Endothelial cell (in vitro differentiated cells): ENCODE data around the gene ERVMER34-1. TPM values are rescaled to one million over a fixed set of nuclear protein-coding genes. Genes with fewer than 3 reads are reported as not detected.

Experiments
- DNase-seq: peaks from one replicate; pipeline ENCODE4 v3.0.0; 2021; ENCODE audit warnings: low spot score
- H3K27ac Mint-ChIP-seq: one replicate; pipeline ENCODE4 v1.8.0; 2021; ENCODE audit warnings: mixed read lengths, inconsistent platforms; ENCODE audit not compliant: unreplicated experiment
- H3K27me3 Mint-ChIP-seq: one replicate; pipeline ENCODE4 v1.8.0; 2021; ENCODE audit warnings: mild to moderate bottlenecking, moderate library complexity, mixed read lengths, inconsistent platforms; ENCODE audit not compliant: unreplicated experiment
- H3K36me3 Mint-ChIP-seq: one replicate; pipeline ENCODE4 v1.8.0; 2021; ENCODE audit warnings: mild to moderate bottlenecking, low read depth, mixed read lengths, inconsistent platforms; ENCODE audit not compliant: unreplicated experiment
- H3K4me1 Mint-ChIP-seq: one replicate; pipeline ENCODE4 v1.8.0; 2021; ENCODE audit warnings: mild to moderate bottlenecking, mixed read lengths, inconsistent platforms; ENCODE audit not compliant: unreplicated experiment
- H3K4me3 Mint-ChIP-seq: one replicate; pipeline ENCODE4 v1.8.0; 2021; ENCODE audit warnings: mild to moderate bottlenecking, mixed read lengths, inconsistent platforms; ENCODE audit not compliant: unreplicated experiment
- H3K9me3 Mint-ChIP-seq: one replicate; pipeline ENCODE4 v1.8.0; 2021; ENCODE audit warnings: mixed read lengths, inconsistent platforms; ENCODE audit not compliant: unreplicated experiment
- CTCF ChIP-seq: fragments of 200-600 bp; sonication (generic); IDR thresholded peaks from one replicate; pipeline ENCODE4 v1.5.0; 2021; ENCODE audit warnings: antibody characterized with exemption; ENCODE audit not compliant: unreplicated experiment
- total RNA-seq: library from RNA; stranded (reverse); fragmentation: NEBNext Ultra II Directional; extraction: Animal tissue kit (Norgen Biotek cat#: 25700); gene quantifications from one replicate; pipeline ENCODE4 v1.2.1, GENCODE V29; 2021; ENCODE audit not compliant: unreplicated experiment

The ERVMER34-1 gene
- total RNA-seq, 1 donor from 2014 or later: 0.44 TPM

GRCh38 chr4:52760256-52760655, 9.0 kb upstream of the ERVMER34-1 start:
- no peak for DNase-seq
- Mint-ChIP-seq H3K4me1 (no peaks in the 10 kb centered on the region), H3K27me3 (no peaks in the 10 kb centered on the region), H3K27ac (no peak overlapping the region), H3K9me3 (no peaks in the 10 kb centered on the region), H3K4me3 (no peak overlapping the region), H3K36me3 (no peaks in the 10 kb centered on the region)
- TF ChIP-seq CTCF: no peak

- H3K36me3 Mint-ChIP-seq: no peaks in the 10 kb centered on the region
- no peak for DNase-seq
- peaks cover 6% of the 10 kb centered on the region for H3K27me3 Mint-ChIP-seq
- H3K4me1 Mint-ChIP-seq: no peaks in the 10 kb centered on the region
- H3K4me3 Mint-ChIP-seq: no peak overlapping the region
- no peaks in the 10 kb centered on the region for H3K9me3 Mint-ChIP-seq
- no peak for TF ChIP-seq CTCF
- H3K27ac Mint-ChIP-seq: no peak overlapping the region
Measured at GRCh38 chr4:52755426-52755825, 4.2 kb upstream of the ERVMER34-1 start.

GRCh38 chr4:52752936-52753335, 1.7 kb upstream of the ERVMER34-1 start:
- peaks cover 9% of the 10 kb centered on the region for H3K27me3 Mint-ChIP-seq
- TF ChIP-seq CTCF: no peak
- no peak overlapping the region for H3K4me3 Mint-ChIP-seq
- no peaks in the 10 kb centered on the region for H3K9me3 Mint-ChIP-seq
- no peaks in the 10 kb centered on the region for H3K36me3 Mint-ChIP-seq
- H3K4me1 Mint-ChIP-seq: no peaks in the 10 kb centered on the region
- DNase-seq: no peak
- H3K27ac Mint-ChIP-seq: no peak overlapping the region

GRCh38 chr4:52751487-52751911, 274 bp upstream of the ERVMER34-1 start:
- Mint-ChIP-seq H3K27ac (no peak overlapping the region), H3K36me3 (no peaks in the 10 kb centered on the region), H3K4me3 (peak overlapping the region; percentile 73), H3K9me3 (no peaks in the 10 kb centered on the region), H3K27me3 (peaks cover 9% of the 10 kb centered on the region), H3K4me1 (no peaks in the 10 kb centered on the region)
- DNase-seq: peak; percentile 48
- no peak for TF ChIP-seq CTCF

GRCh38 chr4:52750213-52750612, 1.0 kb downstream of the ERVMER34-1 start:
- no peak for TF ChIP-seq CTCF
- peak overlapping the region; percentile 88 for H3K4me3 Mint-ChIP-seq
- H3K27me3 Mint-ChIP-seq: peaks cover 9% of the 10 kb centered on the region
- no peak for DNase-seq
- H3K27ac Mint-ChIP-seq: no peak overlapping the region
- H3K9me3 Mint-ChIP-seq: no peaks in the 10 kb centered on the region
- no peaks in the 10 kb centered on the region for H3K36me3 Mint-ChIP-seq
- no peaks in the 10 kb centered on the region for H3K4me1 Mint-ChIP-seq
